A549 (cell line): ENCODE data around the gene IGSF9.

ENCODE experiments used
- CTCF ChIP-seq: fragments of >200 bp; sonication (Bioruptor Twin); formaldehyde crosslinking; IDR thresholded peaks from 3 replicates; pipeline ENCODE4 v1.5.1; 2016
- MAZ ChIP-seq: fragments of 150-350 bp; IDR thresholded peaks from 2 replicates; pipeline ENCODE4 v1.6.1; 2014; ENCODE audit warnings: antibody characterized with exemption, low read depth, low read length, borderline replicate concordance
- POLR2A ChIP-seq: IDR thresholded peaks from 2 replicates; pipeline ENCODE4 v1.6.1; 2012; ENCODE audit warnings: mild to moderate bottlenecking, low read length
- TP53 ChIP-seq: fragments of 250-450 bp; sonication (Bioruptor Pico); IDR thresholded peaks from 2 replicates; pipeline ENCODE4 v1.5.0; 2021; ENCODE audit warnings: mild to moderate bottlenecking, moderate library complexity
- ZFP36 ChIP-seq: fragments of 450-650 bp; IDR thresholded peaks from 2 replicates; pipeline ENCODE4 v1.6.1; 2014; ENCODE audit warnings: borderline replicate concordance; ENCODE audit not compliant: partially characterized antibody

- TF ChIP-seq POLR2A (no peak), TP53 (CRISPR knock-in tag) (no peak), CTCF (no peak), MAZ (no peak), ZFP36 (no peak)
These were observed 46.1 kb upstream of the IGSF9 start for GRCh38 chr1:159991513-159991912.
